Measurements from ENCODE around the gene ABCA9. TPM values are rescaled to one million over a fixed set of nuclear protein-coding genes. Genes with fewer than 3 reads are reported as not detected.

ABCA9 gene
- total and polyA plus RNA-seq, 9 of the 15 experiments (the other 6 are each of a cell fraction or from before 2014, with no cell fraction given), result 0.04 TPM; not detected in 8

DNA sequence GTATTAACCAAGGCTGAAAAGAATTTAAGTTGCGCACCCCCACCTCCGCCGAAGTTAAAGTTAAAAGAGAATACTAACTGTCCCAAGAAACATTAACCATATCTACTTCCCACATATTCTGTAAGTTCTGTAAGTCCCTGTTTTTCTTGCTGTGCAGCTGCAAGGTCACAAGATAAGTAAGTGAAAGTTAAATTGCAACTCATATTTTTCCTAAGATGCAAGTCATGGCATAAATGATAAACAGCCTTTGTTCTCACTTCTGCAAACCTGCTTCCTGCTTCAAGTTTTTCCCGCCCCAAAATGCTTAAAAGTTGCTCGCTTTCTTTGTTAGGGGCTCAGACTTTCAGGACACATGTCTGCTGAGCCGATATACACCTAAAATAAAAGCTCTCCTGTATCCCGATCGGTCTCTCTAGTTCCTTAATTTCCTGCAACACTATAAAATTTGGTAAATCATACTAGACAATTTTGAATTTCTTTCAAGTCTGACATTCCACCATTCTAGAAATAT is 32.6 kb upstream of the ABCA9 start (continued):
- TF ChIP-seq MAX (CRISPR knock-in tag; IDR thresholded peaks at IDR 0.05), result no peak
- TF ChIP-seq PML (IDR thresholded peaks at IDR 0.05; ENCODE audit: low read length), result peak; percentile 94
- no peak for TF ChIP-seq EHMT2 (IDR thresholded peaks at IDR 0.05)
- TF ChIP-seq THRB (CRISPR knock-in tag; conservative IDR thresholded peaks at IDR 0.05), result no peak
- TF ChIP-seq SREBF1 (IDR thresholded peaks at IDR 0.05; ENCODE audit: borderline replicate concordance, low read depth, low read length), result no peak
- no peak for TF ChIP-seq SIX5 (IDR thresholded peaks at IDR 0.05; ENCODE audit: borderline replicate concordance in 1 of 2, insufficient read depth in 1 of 2, low read depth in 1 of 2, low read length in 2 of 2)
- TF ChIP-seq JUND (IDR thresholded peaks at IDR 0.05; ENCODE audit: borderline replicate concordance, low read depth, low read length), result peak; percentile 78
- TF ChIP-seq JUND (tag; IDR thresholded peaks at IDR 0.05; ENCODE audit: borderline replicate concordance, low read depth, low read length), result peak; percentile 77; the same call in 2 of the 3 replicates
- TF ChIP-seq GATAD2B (IDR thresholded peaks at IDR 0.05; ENCODE audit: borderline replicate concordance), result 0 out of 2 replicates have a peak, but pooled peaks have one; percentile 29
- no peak for TF ChIP-seq BCL6 (CRISPR knock-in tag; IDR thresholded peaks at IDR 0.05)
- TF ChIP-seq CC2D1A (IDR thresholded peaks at IDR 0.05), result peak; percentile 91
- TF ChIP-seq, protein P1, sequence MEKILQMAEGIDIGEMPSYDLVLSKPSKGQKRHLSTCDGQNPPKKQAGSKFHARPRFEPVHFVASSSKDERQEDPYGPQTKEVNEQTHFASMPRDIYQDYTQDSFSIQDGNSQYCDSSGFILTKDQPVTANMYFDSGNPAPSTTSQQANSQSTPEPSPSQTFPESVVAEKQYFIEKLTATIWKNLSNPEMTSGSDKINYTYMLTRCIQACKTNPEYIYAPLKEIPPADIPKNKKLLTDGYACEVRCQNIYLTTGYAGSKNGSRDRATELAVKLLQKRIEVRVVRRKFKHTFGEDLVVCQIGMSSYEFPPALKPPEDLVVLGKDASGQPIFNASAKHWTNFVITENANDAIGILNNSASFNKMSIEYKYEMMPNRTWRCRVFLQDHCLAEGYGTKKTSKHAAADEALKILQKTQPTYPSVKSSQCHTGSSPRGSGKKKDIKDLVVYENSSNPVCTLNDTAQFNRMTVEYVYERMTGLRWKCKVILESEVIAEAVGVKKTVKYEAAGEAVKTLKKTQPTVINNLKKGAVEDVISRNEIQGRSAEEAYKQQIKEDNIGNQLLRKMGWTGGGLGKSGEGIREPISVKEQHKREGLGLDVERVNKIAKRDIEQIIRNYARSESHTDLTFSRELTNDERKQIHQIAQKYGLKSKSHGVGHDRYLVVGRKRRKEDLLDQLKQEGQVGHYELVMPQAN (IDR thresholded peaks at IDR 0.05; ENCODE audit: borderline replicate concordance), result no peak
- peak in 1 of 2 experiments; percentile 81; a peak in 2 of 4 replicates for TF ChIP-seq HDAC1 (IDR thresholded peaks at IDR 0.05)
- no peak for TF ChIP-seq BRF1 (IDR thresholded peaks at IDR 0.05; ENCODE audit: borderline replicate concordance, extremely low read depth, insufficient read length)
- TF ChIP-seq DDX20 (tag; IDR thresholded peaks at IDR 0.05; ENCODE audit: low read depth), result 0 out of 2 replicates have a peak, but pooled peaks have one; percentile 30
- 0 out of 2 replicates have a peak, but pooled peaks have one; percentile 30 for TF ChIP-seq DIDO1 (tag; IDR thresholded peaks at IDR 0.05; ENCODE audit: low read depth)
- TF ChIP-seq KAT7 (CRISPR knock-in tag; IDR thresholded peaks at IDR 0.05; ENCODE audit: borderline replicate concordance), result no peak
